ENCODE measurements around the gene ANKFN1.
"Not testable (repeated sequence)": the region's sequence is repeated elsewhere in the genome, so short reads cannot be mapped to it uniquely, and the experiment has no call there.

ANKFN1 gene

DNA sequence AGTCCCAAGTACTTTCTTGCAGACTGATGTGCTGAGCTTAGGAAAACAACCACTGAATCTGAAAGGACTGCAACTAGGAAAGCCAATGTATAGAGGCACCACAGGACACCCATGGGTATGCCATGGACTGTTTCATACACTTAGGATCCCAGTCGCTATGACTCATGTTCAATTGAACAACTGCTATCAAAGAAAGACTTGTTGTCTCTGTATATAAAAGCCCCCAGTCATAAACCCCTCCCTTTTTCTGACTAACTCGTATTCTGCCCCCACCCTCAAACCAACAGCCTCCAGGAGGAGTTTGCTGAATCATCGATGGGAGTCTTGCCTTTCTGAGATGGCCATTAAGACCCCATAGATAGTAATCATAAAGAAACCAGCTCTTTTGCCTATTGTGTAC is 205.4 kb downstream of the ANKFN1 start:
- DNase-seq, result no peak

DNA sequence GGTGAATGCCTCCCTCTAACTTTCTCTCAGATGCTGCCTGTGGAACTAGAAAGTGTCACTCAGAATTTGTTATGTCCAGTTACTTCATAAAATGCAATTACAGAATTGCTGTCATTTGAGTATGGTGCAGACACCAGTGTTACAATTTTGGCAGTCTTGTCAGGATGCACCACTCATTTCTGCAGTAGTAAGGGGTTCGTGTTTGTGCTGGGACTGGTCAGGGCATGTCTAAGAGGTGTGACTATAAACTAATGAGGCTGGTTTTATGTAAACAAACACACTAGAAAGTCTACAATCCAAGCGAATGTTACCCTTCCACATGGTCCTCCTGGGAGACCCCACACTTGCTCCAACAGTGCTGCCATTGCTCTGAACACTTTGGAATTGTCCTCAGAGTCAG is 206.2 kb downstream of the ANKFN1 start:
- no peak for DNase-seq

DNA sequence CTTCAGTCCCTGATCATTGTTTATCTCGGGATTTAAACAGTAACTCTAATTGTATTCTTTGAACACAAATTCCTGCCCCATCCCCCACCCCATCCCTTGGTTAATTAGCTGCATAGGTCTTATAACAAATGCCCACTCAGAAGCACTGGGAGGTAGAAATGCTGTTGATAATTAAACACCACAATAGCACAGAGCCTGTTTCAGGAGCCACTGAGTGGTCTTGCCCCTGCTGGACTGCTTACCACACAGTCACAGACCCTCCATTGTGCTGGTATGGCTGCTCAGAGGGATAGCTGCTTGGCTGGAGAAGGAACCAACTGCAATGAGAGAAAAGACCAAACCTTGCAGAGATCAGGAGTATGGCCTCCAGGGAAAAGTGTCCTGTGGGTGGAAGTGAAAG is 214.1 kb downstream of the ANKFN1 start:
- no peak for DNase-seq

DNA sequence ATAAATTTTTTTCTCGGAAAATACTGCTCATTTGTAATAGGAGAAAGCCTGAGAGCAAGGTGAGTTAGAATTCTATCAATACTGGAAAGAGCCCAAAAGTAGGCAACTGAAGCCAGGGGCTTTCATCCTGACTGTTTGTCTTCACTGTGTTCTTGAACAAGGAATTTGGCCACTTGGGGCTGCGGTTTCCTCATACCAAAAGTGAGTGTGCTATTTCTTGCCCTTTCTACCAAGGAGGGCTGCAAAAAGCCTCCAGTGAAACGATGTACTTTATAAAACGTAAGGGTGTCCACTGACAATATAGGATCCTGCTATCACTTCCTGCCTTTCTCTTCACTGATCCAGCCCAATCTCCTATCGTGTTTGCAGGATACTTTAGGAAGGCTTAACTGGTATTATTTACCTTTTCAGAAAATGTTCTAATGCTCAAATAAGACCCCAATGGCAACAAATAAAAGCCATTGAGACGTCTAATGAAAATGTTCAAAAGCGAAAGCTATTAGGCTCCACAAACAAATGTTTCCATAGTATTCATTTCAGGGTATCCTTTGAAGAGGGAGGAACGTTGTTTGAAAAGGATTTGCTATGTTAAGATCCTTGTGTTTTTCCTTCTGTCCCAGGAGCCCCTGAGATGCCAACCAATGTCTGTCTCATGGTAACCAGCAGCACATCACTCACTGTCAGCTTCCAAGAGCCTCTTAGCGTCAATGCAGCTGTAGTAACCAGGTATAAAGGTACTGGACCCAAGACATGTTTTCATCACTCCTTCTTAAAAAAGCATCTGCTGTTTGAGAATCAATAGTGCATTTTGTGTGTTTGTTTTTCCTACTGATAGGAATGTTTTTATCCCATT is 220.9 kb downstream of the ANKFN1 start:
- DNase-seq, result no peak

DNA sequence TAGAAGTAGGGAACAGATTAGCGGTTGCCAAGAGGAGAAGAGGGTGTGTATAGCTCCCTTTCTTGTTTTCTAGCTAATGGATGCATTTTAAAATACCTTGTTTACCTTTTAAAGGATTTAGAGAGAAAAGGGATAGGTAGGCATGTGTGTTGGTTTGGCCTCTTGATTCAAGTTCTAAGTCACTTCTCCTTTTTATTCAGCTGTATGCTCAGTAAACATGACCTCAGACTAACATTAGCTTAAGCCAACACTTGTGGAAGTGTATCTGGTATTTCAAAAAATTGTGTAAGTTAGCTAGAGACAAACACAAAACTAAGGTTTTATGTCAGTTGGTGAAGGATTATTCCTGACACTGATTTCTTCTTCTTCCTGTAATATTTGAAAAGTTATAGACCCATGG is 236.1 kb downstream of the ANKFN1 start:
- no peak for DNase-seq

DNA sequence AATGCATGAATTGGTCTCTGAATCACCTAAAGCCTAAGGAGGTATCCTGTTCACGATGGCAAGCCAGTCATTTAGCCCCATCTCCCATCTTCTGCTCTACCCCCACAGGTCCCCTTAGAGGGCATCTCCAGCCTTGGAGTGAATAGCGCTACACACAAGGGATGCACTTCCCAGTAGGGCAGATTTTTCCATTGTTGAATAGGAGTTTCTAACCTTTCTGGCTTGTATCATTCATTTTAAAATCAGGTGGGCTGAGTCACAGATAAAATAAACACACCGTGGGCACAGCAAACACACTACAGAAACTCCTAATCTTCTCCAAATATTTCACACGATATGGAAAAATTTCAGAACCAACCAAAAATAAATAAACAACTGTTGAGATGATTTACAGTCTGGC is 239.0 kb downstream of the ANKFN1 start:
- no peak for DNase-seq

DNA sequence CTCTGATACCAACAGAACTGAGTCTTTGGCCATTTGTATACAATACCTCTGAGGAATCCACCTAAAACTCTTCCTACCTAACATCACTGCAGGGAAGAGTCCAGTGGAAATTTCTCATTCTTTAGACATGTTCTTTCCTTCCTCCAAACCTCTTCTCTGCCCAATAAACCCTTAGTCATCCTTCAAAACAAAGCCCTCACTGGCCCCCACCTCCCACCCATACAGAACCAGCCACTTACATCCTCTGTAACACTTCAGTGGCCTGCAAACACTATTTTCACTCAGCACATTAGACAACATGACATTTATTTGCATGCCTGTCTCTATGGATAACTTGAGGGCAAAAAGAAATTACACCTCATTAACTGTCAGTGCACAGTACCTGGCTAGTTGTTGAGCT is 239.9 kb downstream of the ANKFN1 start:
- DNase-seq, result no peak

DNA sequence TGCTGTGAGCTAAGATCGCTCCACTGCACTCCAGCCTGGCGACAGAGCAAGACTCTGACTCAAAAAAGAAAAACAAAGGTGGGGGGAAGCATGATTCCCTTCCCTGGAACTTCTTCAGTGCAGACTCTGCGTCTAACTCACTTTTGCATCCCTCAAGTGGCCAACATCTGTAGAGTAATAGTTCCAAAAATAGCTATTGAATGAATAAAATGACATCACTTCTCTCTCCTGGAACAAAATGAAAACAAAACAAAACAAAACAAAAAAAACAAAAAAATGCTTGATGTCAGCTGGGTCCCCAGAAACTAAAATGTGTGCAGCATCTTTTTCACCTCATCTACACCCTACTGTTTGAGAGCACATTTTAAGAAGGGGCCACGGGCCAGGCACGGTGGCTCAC is 242.5 kb downstream of the ANKFN1 start:
- no peak for DNase-seq

DNA sequence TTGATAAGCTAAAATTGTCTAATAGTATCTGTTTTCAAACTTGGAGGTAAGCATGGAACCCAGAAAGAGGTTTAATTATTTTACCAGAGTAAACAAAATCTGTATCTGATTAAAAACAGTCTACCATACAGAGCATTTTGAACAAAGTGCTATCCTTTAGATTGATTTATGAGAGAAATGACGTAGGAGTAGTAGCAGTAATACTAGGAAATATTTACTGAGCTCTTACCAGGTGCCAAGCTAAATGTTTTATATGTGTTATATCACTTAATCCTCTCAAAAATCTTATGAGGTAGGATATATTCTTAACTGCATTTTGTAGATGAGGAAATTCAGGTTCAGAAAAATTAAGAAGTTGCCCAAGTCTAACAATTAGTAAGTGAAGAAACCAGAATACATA is 253.8 kb downstream of the ANKFN1 start:
- no peak for DNase-seq

DNA sequence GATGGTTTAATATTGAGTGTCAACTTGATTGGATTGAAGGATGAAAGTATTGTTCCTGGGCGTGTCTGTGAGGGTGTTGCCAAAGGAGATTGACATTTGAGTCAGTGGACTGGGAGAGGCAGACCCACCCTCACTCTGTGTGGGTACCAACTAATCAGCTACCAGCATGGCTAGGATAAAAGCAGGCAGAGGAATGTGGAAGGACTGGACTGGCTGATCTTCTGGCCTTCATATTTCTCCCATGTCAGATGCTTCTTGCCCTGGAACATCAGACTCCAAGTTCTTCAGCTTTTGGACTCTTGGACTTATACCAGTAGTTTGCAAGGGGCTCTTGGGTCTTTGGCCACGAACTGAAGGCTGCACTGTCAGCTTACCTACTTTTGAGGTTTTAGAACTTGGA is 259.1 kb downstream of the ANKFN1 start:
- not testable (repeated sequence) for DNase-seq

DNA sequence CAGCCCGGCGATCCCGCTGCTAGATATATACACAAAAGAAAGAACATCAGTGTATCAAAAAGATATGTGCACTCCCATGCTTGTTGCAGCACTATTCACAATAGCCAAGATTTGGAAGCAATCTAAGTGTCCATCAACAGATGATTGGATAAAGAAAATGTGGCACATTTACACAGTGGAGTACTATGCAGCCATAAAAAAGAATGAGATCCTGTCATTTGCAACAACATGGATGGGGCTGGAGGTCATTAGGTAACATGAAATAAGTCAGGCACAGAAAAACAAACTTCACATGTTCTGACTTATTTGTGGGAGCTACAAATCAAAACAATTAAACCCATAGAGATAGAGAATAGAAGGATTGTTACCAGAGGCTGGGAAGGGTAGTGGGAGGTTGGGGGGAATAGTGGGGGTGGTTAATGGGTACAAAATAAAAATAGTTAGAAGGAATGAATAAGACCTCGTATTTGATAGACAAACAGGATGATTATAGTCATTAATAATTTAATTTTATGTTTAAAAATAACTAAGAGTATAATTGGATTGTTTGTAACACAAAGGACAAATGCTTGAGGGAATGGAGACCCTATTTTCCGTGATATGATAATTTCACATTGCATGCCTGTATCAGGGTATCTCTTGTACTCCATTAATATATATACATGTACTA is 263.5 kb downstream of the ANKFN1 start:
- DNase-seq, result no peak

DNA sequence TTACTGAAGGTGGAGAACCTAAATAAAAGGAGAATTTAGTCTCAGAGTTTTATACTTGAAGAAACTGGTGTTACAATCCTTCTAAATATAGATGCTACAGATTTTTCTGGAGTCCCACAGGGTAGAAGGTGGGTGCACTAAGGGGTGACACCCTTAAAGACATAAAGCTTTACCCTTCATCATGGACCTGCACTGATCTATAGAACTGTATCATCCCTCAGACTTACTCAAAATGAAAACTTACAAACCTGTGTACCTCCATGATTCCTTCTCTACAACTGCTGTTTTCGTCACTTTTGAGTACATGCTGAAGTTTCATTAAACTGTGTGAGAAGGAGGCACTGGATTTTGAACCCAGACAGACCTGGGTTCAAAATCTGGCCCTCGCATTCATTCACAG is 270.7 kb downstream of the ANKFN1 start:
- DNase-seq, result no peak

DNA sequence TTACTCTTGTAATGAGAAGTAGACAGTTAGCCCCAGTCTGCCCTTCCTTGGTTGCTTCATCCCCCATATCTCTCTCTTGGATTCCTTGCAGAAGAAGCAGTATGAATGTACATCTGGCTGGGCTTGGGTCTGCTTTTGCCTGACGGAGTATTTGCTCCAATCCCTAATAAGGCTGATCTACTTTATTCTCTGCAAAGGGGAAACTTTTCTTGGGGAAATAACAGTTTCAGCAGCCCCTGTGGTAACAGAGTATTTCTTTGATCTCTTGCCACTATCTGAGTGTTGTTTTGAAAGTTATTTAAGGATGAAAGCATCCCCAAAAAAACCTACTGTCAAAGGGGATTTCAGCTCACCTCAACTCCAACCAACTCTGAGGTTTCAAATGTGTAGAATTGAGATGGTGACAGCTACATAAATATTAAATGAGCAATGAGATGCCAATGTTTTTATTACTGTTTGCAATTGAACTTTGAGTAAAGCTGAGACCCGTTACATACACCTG is 271.3 kb downstream of the ANKFN1 start:
- no peak for DNase-seq

DNA sequence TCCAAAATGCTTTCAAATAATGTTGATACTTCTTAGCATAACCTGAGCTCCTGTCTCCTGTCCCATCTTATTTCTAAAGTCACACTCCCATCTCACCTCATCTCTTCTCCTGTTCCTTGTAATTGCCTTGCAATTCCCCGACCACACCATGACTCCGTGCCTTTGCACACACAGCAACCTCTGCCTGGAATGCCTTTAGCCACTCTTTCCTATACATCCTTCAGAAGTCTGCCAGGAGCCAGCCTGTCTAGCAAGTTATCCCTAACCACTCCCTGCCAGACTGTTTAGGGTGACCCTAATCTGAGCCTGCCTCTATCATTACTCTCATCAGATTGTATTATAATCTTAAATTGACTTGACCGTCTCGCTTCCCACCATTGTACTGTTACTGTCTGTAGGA is 272.2 kb downstream of the ANKFN1 start:
- no peak for DNase-seq

DNA sequence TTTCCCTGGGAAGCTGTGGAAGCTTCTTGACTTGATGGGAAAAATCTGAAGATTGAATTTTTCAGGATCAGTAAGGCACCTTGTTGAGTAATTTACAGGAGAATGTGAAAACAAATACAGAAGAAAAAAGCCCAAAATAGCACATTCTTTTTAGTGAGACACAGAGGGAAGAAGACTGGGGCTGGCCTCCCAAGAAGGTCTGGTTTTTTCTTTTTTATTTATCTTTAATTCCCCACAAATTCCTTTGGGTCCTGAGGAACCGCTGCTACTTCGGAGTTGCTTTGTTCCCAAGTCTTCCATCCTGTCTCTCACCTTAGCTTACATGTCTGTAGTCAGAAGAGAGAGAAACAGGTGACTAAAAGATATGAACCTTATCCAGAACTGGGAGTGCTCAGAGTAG is 273.6 kb downstream of the ANKFN1 start:
- DNase-seq, result no peak

DNA sequence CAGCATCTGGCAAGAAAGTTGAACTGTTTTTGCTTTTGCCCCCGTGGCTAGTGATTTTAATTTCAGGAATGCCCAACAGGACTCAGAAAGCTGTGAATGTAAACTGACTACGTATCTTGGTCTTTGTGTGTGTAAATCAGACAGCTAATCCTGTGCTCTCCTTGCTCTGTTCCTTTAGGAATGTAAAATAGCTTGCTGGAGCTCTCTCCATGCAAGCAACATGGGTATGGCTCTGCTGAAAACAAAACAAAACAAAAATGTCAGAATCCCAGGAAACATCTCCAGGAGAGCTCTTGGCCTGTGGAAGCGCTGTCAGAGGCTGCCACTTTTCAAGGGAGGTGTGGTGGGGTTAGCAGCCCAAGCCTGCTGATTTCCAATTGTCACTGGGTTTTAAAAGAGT is 278.5 kb downstream of the ANKFN1 start:
- no peak for DNase-seq

DNA sequence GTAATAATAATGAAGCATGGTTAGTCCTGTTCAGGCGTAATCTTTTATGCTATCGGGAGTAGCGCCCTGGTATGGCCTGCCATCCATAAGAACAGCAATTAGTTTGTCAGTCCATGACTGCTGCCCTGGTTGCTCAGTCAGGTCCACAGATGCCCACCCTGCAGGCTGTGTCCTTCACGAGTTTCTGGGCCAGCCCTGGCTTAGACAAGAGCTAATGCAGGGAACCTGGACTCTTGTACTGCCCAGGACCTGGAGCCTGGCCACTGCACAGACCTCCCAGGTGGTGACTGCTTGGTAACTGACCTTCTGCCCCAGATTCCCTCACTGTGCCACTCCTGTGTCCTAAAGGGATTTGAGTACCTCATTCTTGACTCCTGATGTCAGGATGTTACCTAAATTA is 279.2 kb downstream of the ANKFN1 start:
- no peak for DNase-seq

DNA sequence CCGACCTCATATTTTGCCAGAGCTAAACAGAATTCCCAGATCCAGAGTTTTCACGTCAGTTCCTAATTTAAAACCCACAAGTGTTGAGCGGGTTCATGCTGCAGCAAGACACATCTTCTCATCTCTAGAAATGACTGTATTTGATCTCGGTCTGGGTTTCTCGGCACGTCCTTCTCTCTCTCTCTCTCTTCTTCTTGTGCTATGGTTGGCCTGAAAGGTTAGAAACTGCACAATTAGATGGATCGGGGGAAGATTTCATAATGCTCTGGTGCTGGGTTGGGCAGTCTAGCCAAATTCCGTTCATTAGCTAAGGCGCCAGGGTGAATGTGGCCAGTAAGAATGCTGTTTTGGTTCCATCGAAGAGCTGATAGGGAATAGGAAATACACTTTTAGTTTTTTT is 281.3 kb downstream of the ANKFN1 start:
- DNase-seq, result no peak

DNA sequence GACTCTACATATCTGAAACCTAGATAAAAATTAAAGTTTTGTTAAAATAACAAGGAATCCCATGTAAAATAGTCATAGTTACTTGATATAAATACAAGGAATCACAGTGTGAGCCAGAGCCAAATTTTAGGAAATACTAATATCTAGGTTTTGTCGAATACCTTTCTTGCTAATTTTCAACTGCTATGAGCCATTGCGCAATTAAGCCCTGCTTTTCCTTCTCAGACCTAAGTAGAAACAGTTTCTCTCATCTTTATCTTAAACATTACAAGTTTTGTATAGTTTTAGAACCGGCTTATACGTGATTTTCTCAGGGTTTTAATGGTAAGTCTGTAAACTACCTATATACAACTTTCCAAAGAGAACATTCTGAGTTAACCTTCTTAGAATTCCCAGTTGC is 282.9 kb downstream of the ANKFN1 start:
- no peak for DNase-seq

DNA sequence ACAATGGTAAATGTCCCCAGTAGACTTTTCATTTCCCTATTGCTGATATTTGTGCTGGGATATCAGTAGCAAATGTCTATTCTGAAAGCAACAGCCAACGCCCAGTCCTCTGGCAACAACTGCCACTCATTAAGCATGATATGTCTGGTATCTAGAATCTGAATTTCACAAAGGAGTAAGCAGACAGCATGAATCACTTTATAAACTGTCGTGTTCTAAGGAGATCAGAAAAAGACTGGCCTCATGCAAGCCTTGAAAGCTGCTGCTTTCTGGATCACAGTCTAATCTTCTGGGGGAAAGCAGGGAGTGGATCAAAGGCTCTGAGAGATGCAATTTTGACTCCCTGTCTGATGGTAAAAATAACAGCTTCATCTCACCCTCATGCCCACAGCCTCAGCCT is 287.1 kb downstream of the ANKFN1 start:
- no peak for DNase-seq

DNA sequence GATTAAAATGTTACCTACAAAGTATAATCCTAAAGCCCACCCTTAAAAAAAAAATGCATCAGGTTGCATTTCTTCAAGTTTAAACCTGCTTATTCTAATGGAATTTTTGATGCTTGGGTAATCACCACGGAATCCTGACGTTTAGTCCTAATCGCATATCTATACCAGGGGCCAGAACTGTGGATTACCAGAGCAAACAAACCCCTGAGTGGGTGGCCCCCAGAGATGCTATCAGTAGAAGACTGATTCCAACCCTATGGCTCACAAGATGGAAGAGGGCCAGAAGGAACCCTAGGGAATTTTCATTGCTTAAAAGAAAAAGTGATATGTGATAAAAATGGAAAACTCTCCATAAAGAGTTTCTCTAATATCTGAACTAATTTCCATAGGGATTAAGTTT is 288.0 kb downstream of the ANKFN1 start:
- DNase-seq, result no peak

DNA sequence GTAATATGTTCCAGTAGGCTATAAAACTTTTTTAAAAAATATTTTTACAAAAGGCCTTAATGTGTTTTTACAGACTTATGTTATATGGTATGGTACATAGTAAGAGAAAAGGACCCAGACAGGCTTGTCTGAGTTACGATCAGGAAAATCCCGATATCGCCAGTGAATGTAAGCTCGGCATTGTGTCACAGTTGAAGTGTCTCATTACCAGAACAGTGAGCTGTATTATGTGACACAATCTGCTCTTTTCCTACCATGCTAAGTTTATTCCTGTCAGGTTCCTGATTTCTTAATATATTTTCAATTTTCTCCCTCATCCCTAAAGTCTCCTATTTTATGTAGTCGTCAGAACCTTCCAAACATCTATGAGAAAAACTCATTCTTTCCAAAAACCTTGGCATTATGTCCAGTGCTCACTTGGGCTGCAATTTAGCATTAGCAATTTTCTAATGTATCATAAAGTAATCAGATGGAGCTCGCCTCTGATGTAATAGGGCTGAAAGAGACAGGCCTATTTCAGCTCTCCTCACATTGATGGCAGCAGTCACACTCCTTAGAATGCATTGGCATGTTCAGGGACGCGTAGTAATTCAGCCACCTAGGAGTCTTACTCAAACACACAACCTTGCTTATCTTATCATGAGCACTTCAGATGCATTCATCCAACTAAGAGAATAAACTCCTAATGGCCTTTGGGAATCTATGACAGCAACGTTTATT is 292.6 kb downstream of the ANKFN1 start:
- DNase-seq, result no peak

DNA sequence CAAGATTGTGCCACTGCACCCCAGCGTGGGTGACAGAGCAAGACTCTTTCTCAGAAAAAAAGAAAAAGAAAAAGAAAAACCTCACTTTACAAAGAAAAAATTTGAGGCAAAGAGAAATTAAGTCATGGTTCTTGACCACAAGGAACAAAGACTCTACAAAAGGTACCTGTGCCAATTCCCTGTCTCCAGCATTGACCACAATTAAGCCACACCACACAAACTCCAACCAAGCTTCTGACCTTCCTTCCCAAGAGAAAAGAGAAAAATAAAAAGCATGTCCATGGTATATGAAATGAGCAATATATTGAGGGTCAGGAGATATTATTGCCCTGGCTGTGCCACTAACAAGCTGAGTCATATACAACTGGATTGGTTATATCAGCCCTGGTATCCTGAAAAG is 293.9 kb downstream of the ANKFN1 start:
- DNase-seq, result no peak

DNA sequence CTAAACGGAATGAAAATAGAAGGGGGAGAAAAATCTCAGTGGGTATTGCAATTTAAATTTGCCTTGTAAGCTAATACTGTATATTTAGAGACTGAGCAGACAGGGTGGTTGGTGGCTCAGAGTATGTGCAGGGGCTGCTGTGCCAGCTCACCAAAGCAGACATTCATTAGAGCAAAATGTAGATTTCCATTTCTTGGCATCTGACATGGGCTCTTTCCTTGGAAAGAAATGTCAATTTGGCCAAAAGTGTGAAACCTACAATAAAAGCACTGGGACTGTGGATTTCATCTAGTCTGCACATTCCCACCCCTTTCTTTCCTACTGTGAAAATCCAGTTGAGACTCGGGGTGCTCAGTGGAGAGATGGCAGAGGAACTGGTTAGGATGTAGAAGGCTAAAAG is 295.1 kb downstream of the ANKFN1 start:
- DNase-seq, result no peak

Data from kidney glomerular epithelial cell (primary cell).